Epidermal melanocyte (primary cell): Measurements from ENCODE around the gene MTCL3.

Experiments used
- DNase-seq: peaks from one replicate; pipeline ENCODE4 v3.0.0; 2011; ENCODE audit warnings: low spot score; ENCODE audit not compliant: insufficient read length

The MTCL3 gene

DNA sequence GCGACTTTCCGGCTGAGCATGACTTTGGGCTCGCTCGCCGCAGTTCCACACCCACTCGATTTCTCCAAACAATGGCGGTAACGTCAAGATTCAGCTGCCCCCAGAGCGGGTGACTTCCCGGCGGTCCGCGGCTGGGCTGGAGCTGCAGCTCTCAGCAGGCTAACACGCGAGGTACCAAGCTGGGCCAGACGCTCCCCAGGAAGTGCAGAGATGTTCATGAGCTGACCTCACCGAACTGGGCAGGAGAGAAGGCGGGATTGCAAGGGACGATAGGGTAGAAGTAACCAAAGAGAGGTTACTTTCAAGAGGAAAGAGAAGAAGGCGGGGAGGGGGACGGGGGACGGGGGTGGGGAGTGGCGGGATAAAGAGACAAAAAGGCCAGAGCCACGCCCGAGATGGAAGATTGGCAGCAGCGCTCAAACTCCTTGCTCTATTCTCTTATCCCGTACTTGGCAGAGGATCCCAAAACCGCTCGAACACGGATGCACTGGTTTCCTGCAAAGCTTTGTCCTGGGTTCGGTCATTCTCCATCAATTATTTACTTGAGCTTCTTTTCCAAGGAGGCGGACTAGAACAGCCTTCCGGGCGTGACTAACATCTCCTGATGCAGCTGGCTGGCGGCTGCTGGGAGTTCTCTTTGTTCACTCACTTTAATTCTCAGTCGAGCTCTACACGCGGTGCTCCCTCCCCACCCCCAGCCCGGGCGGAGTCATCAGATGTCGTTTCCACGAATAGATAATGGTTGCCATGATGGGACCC lies at the start of gene MTCL3:
Gene MTCL3 (minus strand): TSS at position 626 of the 759 bp plus-strand sequence.
- no peak for DNase-seq

DNA sequence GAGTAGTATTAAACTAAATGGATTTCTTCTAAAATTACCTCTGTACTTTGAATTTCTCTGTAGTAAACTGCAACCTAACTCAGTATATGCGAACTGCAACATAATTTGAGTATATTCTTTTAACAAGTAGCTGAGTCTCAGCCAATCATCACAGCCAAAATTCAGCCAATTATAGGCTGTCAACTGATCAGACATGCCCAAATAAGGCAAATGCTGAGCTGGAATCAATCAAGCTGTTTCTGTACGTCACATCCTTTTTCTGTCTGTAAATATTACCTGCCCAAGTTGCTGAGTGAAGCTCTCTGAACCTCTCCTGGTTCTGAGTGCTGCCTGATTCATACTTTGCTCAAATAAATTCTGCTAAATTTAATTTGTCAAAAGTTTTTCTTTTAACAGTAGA lies 48.3 kb upstream of the MTCL3 start:
- no peak for DNase-seq

GRCh38 chr6:127566651-127567050 lies 47.5 kb upstream of the MTCL3 start:
- DNase-seq = no peak

GRCh38 chr6:127566119-127566518 lies 47.0 kb upstream of the MTCL3 start:
- DNase-seq = no peak

DNA sequence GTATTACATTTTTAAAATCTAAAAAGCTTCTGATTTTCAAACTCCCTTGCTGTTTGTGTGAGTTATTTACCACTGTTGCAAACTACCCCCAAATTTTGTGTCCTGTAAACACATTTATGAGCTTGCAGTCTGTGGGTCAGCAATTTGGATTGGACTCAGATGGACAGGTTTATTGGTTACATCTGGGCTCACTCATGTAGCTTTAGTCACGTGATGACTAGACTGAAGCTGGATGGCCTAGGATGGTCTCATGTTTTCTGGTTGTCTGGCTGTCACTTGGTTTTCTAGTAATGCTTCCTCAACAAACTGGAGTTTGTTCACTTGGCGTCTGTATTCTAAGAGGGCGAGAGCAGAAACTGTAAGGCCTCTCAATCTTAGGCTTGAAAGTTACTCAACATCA lies 45.6 kb upstream of the MTCL3 start:
- no peak for DNase-seq

DNA sequence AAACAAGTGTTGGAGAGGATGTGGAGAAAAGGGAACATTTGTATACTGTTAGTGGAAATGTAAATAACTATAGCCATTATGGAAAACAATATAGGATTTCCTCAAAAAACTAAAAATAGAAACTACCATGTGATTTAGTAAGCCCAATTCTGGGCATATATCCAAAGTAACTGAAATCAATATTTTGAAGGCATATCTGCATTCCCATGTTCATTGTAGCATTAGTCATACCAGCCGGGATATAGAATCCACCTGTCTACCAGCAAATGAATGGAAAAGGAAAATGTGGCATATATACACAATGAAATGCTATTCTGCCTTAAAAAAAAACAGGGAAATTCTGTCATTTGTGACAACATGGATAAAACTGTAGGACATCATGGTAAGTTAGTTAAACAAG lies 42.5 kb upstream of the MTCL3 start:
- no peak for DNase-seq

GRCh38 chr6:127554435-127555006 lies 35.4 kb upstream of the MTCL3 start:
- DNase-seq = no peak

DNA sequence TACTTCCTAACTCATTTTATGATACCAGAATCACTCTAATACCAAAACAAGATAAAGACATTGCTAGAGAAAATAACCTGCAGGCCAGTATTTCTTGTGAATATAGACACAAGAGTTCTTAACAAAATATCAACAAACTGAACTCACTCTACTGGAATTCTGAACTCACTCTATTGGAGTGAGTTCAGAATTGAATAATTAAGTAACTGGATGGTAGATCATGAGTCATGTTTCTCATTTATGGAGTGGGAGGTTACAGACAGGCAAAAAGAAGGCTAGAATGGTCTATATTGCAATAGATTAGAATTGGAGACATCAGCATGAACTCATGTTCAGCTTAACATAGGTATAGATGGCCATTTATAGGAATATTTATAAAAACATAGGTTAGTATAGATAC lies 31.3 kb upstream of the MTCL3 start:
- no peak for DNase-seq

DNA sequence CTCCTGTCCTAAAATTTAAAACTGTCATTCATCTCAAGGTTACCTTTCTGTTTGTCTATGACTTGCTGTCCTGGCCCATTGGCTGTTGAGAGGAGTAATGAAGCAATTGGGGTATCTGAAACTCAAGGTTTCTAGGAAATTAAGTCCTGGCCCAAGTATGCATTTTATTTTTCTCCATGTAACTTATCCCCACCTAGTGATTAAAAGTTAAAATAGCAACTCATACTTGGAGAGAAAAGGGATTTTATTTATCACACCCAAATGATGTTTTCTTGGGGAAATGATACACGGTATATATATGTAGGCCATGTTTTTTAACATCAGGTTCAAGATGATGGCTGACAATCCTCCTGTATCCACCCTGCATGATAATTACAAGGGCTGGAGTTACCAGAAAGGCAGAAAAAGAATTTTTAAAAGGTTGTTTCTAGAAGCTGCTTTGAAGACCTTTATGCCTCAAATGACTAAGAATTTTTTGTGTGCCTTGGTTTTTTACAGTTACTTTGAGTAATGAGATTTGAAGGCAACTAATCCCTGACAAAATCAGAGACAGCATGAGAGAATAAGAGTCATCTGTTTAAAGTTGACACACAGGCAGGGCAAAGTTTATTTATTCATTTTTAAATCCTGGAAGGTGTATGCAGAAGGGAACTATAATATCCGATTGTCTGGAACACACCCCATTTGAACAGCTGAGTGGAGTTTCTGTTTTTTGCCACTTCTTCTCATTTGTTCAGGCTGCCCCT lies 28.9 kb upstream of the MTCL3 start:
- DNase-seq = no peak

GRCh38 chr6:127547215-127547614 lies 28.1 kb upstream of the MTCL3 start:
- no peak for DNase-seq

DNA sequence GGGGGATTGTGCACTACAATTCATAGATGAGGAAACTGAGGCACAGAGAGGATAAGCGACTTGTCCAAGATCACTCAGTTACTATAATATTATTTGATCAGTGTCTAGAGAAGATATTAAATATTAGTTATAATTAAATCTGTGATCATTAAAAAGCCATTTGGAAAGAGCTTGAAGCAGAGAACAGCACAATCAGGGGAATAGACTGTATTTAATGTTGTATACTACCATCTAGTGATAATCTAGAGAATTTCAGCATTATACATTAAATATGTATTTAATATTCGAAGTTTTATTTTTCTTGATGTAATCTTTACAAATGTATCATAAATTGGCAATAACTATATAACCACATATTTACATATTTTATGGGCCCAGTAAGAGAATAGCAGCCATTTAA lies 20.1 kb upstream of the MTCL3 start:
- DNase-seq = no peak

DNA sequence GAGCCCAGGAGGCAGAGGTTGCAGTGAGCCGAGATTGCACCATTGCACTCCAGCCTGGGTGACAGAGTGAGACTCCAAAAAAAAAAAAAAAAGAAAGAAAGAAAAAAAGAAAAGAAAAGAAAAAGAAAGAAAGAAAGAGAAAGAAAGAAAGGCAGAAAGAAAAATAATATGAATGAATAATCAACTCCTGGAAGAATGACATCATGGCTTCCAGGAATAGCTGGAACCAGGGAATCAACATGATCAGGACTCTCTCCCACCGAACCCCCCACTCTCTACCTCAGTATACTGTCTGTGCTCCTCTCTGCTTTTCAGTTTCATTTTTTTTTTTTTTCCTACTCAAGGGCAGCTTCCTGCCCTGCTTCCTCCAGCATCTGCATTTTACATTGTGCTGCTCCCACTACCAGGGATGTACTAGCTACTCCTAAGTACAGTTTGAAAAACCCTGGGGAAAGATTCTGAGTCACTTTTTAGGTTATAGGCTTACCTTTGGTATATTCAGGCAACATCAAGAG lies 19.7 kb upstream of the MTCL3 start:
- no peak for DNase-seq

DNA sequence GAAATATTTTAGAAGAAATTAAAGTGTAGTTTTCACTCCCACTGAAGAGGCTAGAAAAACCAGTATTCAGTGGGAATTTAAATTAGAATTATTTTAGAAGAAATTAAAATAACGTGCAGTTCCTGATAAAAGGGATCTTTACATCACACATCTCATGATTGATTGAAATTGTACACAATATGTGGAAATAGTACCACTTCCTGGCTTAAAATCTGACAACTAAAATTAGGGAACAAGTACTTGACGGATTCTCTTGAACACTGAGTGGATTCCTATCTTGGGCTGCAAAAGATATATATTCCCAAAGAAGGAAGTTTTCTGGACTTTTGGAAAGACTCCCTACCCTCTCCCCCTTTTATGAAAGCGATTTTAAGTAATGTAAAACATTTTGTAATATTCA lies 14.6 kb upstream of the MTCL3 start:
- no peak for DNase-seq

DNA sequence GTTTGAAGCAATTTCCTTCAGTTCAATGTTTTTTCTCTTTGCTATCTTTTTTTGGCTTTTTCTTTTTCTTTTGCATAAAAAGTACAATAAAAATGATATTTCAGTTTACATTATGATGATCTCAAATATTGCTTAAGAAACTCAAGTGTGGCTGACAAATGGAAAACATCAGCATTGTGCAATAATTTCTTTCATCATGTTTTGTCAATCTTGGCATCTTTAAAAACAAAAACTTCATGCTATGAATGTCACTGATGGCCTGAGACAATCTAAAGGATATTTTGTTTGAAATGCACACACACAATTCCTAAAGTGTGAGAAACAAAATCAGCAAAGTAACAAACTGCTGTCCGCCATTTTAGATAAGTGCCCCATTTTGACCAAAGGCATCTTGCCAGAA lies 13.9 kb upstream of the MTCL3 start:
- DNase-seq = no peak

GRCh38 chr6:127522714-127523113 lies 3.6 kb upstream of the MTCL3 start:
- DNase-seq = no peak

DNA sequence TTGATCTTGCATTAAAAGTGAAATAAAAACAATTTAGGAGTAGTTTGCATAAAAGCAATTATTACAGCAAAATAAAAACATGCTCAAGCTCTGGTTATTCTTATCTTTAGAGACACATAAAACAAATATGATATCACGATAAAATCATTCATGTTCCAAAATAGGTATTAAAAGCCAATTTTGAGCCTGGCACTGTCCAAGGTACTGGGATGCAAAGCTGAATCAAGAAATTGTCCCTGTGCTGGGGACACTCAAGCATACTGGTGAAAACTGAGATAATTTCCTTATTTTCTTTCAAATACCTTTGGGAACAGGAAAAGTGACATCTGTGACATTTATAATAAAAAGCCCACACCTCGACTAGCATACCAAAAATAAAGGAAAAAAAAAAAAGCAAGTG lies 931 bp upstream of the MTCL3 start:
- no peak for DNase-seq

- DNase-seq = no peak
Observed at GRCh38 chr6:127519469-127519785, 292 bp upstream of the MTCL3 start.

GRCh38 chr6:127518191-127518709 lies 885 bp downstream of the MTCL3 start:
- DNase-seq = no peak

DNA sequence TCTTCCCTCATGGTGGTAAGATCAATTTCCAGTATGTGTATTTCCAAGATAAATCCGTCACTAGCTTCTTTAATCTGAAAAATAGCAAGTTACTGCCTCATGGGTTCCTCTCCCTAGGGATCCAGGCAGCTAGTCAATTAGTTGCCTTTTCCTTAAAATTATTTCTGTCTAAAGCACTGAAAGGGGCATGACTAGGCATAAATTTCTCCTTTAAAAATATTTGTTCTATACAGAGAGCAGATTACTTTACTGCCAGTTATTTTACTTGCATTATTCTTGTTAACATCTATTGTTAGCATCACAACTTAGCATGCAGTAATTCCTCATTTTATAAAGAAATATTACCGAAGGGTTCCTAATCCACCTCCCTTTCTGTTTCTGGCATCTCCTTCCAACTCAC lies 1.4 kb downstream of the MTCL3 start:
- no peak for DNase-seq

DNA sequence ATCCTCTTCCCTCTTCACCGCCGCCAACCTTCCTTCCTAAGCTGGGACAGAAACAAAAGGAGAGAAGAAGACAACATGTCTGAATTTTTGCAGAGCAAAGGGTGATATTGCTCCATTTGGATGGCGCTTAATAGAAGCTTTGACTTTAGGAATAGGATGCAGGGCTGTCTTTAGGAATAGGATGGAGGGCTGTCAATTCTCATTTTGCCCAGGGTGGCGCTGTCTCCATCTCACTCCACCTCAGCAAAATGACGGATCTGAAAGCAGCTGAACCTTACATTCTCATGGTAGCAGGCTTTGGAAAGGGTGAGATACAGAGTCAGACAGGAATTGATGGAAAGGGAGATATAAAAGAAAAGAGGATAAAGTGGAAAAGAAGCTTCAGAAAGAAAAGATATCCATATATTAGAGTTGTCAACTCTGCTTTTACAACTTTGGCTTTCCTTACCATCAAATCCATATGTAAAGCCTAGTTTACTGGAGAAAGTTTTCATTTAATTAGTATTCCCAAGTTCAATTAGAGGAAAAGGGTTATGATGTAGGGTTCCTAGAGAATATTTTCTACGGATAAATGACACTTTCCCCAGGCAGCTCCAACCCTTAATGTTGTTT lies 2.4 kb downstream of the MTCL3 start:
- DNase-seq = peak; percentile 55

- DNase-seq = peak; percentile 50
Observed at GRCh38 chr6:127515794-127516661, 3.1 kb downstream of the MTCL3 start.
